ENCODE measurements around the gene ACACB.

The ACACB gene

GRCh38 chr12:109121346-109121880, 5.0 kb downstream of the ACACB start:
- TF ChIP-seq, protein P1, sequence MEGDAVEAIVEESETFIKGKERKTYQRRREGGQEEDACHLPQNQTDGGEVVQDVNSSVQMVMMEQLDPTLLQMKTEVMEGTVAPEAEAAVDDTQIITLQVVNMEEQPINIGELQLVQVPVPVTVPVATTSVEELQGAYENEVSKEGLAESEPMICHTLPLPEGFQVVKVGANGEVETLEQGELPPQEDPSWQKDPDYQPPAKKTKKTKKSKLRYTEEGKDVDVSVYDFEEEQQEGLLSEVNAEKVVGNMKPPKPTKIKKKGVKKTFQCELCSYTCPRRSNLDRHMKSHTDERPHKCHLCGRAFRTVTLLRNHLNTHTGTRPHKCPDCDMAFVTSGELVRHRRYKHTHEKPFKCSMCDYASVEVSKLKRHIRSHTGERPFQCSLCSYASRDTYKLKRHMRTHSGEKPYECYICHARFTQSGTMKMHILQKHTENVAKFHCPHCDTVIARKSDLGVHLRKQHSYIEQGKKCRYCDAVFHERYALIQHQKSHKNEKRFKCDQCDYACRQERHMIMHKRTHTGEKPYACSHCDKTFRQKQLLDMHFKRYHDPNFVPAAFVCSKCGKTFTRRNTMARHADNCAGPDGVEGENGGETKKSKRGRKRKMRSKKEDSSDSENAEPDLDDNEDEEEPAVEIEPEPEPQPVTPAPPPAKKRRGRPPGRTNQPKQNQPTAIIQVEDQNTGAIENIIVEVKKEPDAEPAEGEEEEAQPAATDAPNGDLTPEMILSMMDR (IDR thresholded peaks at IDR 0.05; ENCODE audit: low read depth, low read length): no peak

GRCh38 chr12:109124878-109125648, 8.7 kb downstream of the ACACB start:
- H3K4me1 ChIP-seq: no peaks in the 10 kb centered on the region
- H3K27me3 ChIP-seq: no peaks in the 10 kb centered on the region
- no peak for DNase-seq
- no peaks in the 10 kb centered on the region for H3K9me3 ChIP-seq
- no peak overlapping the region for H3K4me3 ChIP-seq (ENCODE audit: low read depth, low read length)
- H3K36me3 ChIP-seq: no peaks in the 10 kb centered on the region
- TF ChIP-seq, protein P1 (IDR thresholded peaks at IDR 0.05; ENCODE audit: low read depth, low read length): no peak

More at GRCh38 chr12:109121346-109121880, 5.0 kb downstream of the ACACB start:
- Histone ChIP-seq H3K4me1 (no peaks in the 10 kb centered on the region; the same call in 1 of the 2 replicates), H3K9me3 (no peaks in the 10 kb centered on the region), H3K27me3 (no peaks in the 10 kb centered on the region), H3K4me3 (ENCODE audit: low read depth, low read length) (no peak overlapping the region), H3K36me3 (no peaks in the 10 kb centered on the region)
- no peak for DNase-seq

DNA sequence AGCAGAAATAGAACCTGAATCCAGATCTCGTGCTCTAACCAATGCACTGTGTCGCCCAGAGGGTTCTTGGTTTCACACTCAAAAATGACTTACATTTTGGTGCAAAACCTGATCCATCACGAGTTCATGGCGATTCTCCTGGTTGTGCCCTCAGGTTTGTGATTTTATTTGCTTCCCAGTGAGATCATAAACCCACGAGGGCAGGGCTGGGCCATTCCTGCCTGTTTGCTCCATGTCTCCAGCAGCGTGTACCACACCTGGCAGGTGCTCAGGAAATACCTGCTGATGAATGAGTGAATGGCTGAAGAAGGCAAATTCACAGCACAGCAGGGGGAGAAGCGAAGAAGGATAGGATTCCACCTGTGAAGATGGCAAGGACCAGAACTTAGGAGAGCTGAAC, 9.4 kb downstream of the ACACB start:
- Histone ChIP-seq H3K36me3 (no peaks in the 10 kb centered on the region), H3K4me3 (ENCODE audit: low read depth, low read length) (no peak overlapping the region), H3K4me1 (no peaks in the 10 kb centered on the region), H3K27me3 (no peaks in the 10 kb centered on the region), H3K9me3 (no peaks in the 10 kb centered on the region)
- no peak for DNase-seq
- TF ChIP-seq, protein P1 (IDR thresholded peaks at IDR 0.05; ENCODE audit: low read depth, low read length): no peak

DNA sequence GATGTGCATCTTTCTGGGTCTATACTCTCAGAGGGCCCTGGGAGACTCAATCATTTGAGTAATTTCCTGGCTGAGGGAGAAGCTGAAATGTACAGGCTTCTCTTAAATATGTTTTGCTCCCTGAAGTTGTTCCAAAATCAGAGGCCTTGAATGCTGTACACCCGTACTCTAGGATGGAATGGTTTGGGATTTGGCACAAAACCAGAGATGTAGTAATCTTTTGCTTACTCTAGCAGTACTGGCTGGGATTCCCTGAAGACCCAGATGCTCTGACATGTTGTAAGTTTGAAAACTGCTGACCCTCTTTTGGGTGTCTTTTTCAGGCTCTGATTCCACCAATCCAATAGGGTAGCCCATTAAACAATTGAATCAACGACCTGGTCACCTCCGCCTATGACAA, 10.4 kb downstream of the ACACB start:
- no peaks in the 10 kb centered on the region for H3K27me3 ChIP-seq
- H3K9me3 ChIP-seq: no peaks in the 10 kb centered on the region
- H3K36me3 ChIP-seq: no peaks in the 10 kb centered on the region
- TF ChIP-seq, protein P1 (IDR thresholded peaks at IDR 0.05; ENCODE audit: low read depth, low read length): no peak
- DNase-seq: no peak
- no peak overlapping the region for H3K4me3 ChIP-seq (ENCODE audit: low read depth, low read length)
- no peaks in the 10 kb centered on the region for H3K4me1 ChIP-seq

DNA sequence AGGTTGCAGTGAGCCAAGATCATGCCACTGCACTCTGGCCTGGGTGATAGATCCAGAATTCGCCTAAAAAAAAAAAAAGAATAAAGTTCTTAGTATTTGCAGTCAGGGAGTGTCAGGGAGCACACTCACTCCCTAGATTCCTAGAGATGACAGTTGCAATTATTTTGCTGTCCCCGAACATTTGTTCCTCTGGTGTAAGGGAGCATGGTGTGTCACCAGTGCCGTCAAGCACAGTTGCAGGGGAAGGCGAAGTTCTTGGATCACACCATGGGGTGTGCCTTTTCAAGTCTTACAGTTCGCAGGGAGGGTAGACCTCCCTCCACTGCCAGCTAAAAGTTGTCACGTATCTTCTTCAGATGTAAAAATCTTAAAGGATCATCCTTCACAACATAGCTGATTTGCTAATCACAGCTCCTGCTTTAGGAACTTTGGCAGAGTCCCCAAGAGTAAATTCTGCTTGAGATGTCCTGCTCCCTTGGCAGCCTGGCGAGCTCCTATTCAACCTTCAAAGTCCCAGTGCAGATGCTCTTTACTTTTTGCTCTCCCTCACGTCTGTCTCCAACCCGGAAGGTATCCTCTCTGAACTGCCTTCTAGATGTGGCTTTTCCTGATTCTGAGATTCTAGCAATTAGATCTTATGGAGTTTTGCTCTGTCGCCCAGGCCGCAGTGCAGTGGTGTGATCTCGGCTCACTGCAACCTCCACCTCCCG, 11.3 kb downstream of the ACACB start:
- H3K9me3 ChIP-seq: no peaks in the 10 kb centered on the region
- no peaks in the 10 kb centered on the region for H3K4me1 ChIP-seq
- TF ChIP-seq, protein P1 (IDR thresholded peaks at IDR 0.05; ENCODE audit: low read depth, low read length): no peak
- H3K27me3 ChIP-seq: no peaks in the 10 kb centered on the region
- DNase-seq: no peak
- no peaks in the 10 kb centered on the region for H3K36me3 ChIP-seq
- H3K4me3 ChIP-seq (ENCODE audit: low read depth, low read length): no peak overlapping the region

Measured in BE2C (cell line).